WTC11 (cell line): Measurements from ENCODE around the gene ANO3. TPM values are rescaled to one million over a fixed set of nuclear protein-coding genes. Genes with fewer than 3 reads are reported as not detected.

ENCODE experiments used
- ATAC-seq: fragments of 200-7000 bp; cut with Tn5 transposase; 2 replicates; pipeline ENCODE4 v1.10.0; 2021; ENCODE audit warnings: mild to moderate bottlenecking, moderate library complexity
- CTCF ChIA-PET: fragments of 300-600 bp; sonication (Branson Sonifier 250); formaldehyde crosslinking; loops from one replicate; lab custom pipeline; 2021; ENCODE audit warnings: antibody characterized with exemption; lab: Charles Lee
- POLR2A ChIA-PET: fragments of 350-600 bp; sonication (Branson Sonifier 250); formaldehyde crosslinking; loops from one replicate; lab custom pipeline; 2021; ENCODE audit warnings: antibody characterized with exemption; lab: Charles Lee
- DNase-seq: peaks from one replicate; pipeline ENCODE4 v3.0.0; 2021; ENCODE audit warnings: low spot score
- H3K27ac Mint-ChIP-seq: 2 replicates; pipeline ENCODE4 v1.8.0; 2021; ENCODE audit warnings: mixed read lengths
- H3K27me3 Mint-ChIP-seq: 2 replicates; pipeline ENCODE4 v1.8.0; 2021; ENCODE audit warnings: low read depth, mild to moderate bottlenecking, moderate library complexity, mixed read lengths
- H3K36me3 Mint-ChIP-seq: 2 replicates; pipeline ENCODE4 v1.8.0; 2021; ENCODE audit warnings: mixed read lengths
- H3K4me1 Mint-ChIP-seq: 2 replicates; pipeline ENCODE4 v1.8.0; 2022; ENCODE audit warnings: mixed read lengths
- H3K4me3 Mint-ChIP-seq: 2 replicates; pipeline ENCODE4 v1.8.0; 2021; ENCODE audit warnings: mild to moderate bottlenecking, moderate library complexity, mixed read lengths
- H3K9me3 Mint-ChIP-seq: 2 replicates; pipeline ENCODE4 v1.8.0; 2021; ENCODE audit warnings: mixed read lengths
- JAZF1 ChIP-seq: fragments of 250-450 bp; sonication (Bioruptor Pico); IDR thresholded peaks from 2 replicates; pipeline ENCODE4 v1.9.0; 2021; ENCODE audit warnings: moderate library complexity, mild to moderate bottlenecking, inconsistent platforms
- MYBL2 ChIP-seq: sonication (generic); formaldehyde crosslinking; IDR thresholded peaks from 2 replicates; pipeline ENCODE4 v1.8.1; 2023; ENCODE audit warnings: mild to moderate bottlenecking, moderate library complexity, missing genetic modification reagents
- NFYB ChIP-seq: sonication (generic); formaldehyde crosslinking; conservative IDR thresholded peaks from 2 replicates; pipeline ENCODE4 v1.8.0; 2022; ENCODE audit warnings: low read depth, missing genetic modification reagents
- TEAD1 ChIP-seq: sonication (generic); formaldehyde crosslinking; IDR thresholded peaks from 2 replicates; pipeline ENCODE4 v1.8.0; 2022; ENCODE audit warnings: mild to moderate bottlenecking, missing genetic modification reagents
- TP53 ChIP-seq: sonication (generic); formaldehyde crosslinking; IDR thresholded peaks from 2 replicates; pipeline ENCODE4 v1.8.1; 2023; ENCODE audit warnings: mild to moderate bottlenecking, missing genetic modification reagents
- ZBTB21 ChIP-seq: sonication (generic); formaldehyde crosslinking; IDR thresholded peaks from 2 replicates; pipeline ENCODE4 v1.8.1; 2023; ENCODE audit warnings: mild to moderate bottlenecking, missing genetic modification reagents, borderline replicate concordance
- ZNF317 ChIP-seq: sonication (generic); formaldehyde crosslinking; IDR thresholded peaks from 2 replicates; pipeline ENCODE4 v1.8.1; 2023; ENCODE audit warnings: low read depth, mild to moderate bottlenecking, moderate library complexity, missing genetic modification reagents, borderline replicate concordance
- ZNF423 ChIP-seq: fragments of 250-450 bp; sonication (Bioruptor Pico); IDR thresholded peaks from 2 replicates; pipeline ENCODE4 v2.1.2; 2022; ENCODE audit warnings: mild to moderate bottlenecking, moderate library complexity
- total RNA-seq: library from RNA; stranded (reverse); gene quantifications from 3 replicates; pipeline ENCODE4 v1.2.3, GENCODE V29; 2021
- TF ChIP-seq, protein P1 (sequence below): fragments of 250-450 bp; sonication (Bioruptor Pico); IDR thresholded peaks from 2 replicates; pipeline ENCODE4 v1.9.0; 2021; ENCODE audit warnings: mild to moderate bottlenecking, borderline replicate concordance
- TF ChIP-seq, protein P2 (sequence below): sonication (generic); formaldehyde crosslinking; conservative IDR thresholded peaks from 2 replicates; pipeline ENCODE4 v1.8.1; 2022; ENCODE audit warnings: mild to moderate bottlenecking, missing genetic modification reagents
- TF ChIP-seq, protein P3 (sequence below): sonication (generic); formaldehyde crosslinking; IDR thresholded peaks from 2 replicates; pipeline ENCODE4 v1.8.0; 2022; ENCODE audit warnings: mild to moderate bottlenecking, missing genetic modification reagents
- TF ChIP-seq, protein P4 (sequence below): fragments of 200-600 bp; IDR thresholded peaks from 2 replicates; pipeline ENCODE4 v1.8.0; 2022; ENCODE audit warnings: antibody characterized with exemption
- TF ChIP-seq, protein P5 (sequence below): sonication (generic); formaldehyde crosslinking; IDR thresholded peaks from 2 replicates; pipeline ENCODE4 v1.8.0; 2023; ENCODE audit warnings: mild to moderate bottlenecking, missing genetic modification reagents
- TF ChIP-seq, protein P6 (sequence below): sonication (generic); formaldehyde crosslinking; IDR thresholded peaks from 2 replicates; pipeline ENCODE4 v1.8.0; 2022; ENCODE audit warnings: mild to moderate bottlenecking, missing genetic modification reagents

ANO3 gene
- total RNA-seq, 1 experiment from 2014 or later: 0.11 TPM

DNA sequence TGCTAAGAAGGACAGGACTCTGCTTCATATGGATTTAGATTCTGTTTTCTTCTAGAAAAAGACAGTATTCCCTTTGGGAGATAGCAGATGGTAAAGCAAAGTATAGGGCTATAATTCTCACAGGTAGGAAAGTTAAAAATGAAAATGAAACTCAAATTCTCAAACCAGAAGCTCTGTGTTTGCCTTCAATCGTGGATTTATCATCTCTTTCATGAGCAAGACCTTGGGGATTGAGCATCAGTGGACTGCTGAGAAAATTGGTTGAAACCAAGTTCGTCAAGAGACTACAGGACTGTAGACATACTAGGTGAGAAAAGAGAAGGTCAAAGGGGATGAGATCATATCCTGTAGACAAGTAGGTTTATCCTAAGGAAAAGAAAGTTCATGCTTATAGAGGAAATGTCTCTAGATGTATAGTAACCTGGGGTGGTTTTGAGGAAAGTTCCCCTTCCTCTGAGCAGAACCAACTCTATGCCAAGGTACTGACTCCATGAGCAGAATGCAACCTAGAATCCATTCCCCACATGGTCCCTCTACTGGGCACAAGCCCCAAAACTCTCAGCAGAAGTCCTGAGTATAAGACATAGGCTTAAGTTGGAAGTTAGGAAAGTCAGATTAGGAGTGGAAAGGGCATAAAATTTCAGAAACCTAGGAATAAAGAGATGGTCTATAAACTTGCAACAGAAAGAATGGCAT, 343.5 kb downstream of the ANO3 start (continued):
- TF ChIP-seq JAZF1 (CRISPR knock-in tag): no peak
- TF ChIP-seq, protein P1, sequence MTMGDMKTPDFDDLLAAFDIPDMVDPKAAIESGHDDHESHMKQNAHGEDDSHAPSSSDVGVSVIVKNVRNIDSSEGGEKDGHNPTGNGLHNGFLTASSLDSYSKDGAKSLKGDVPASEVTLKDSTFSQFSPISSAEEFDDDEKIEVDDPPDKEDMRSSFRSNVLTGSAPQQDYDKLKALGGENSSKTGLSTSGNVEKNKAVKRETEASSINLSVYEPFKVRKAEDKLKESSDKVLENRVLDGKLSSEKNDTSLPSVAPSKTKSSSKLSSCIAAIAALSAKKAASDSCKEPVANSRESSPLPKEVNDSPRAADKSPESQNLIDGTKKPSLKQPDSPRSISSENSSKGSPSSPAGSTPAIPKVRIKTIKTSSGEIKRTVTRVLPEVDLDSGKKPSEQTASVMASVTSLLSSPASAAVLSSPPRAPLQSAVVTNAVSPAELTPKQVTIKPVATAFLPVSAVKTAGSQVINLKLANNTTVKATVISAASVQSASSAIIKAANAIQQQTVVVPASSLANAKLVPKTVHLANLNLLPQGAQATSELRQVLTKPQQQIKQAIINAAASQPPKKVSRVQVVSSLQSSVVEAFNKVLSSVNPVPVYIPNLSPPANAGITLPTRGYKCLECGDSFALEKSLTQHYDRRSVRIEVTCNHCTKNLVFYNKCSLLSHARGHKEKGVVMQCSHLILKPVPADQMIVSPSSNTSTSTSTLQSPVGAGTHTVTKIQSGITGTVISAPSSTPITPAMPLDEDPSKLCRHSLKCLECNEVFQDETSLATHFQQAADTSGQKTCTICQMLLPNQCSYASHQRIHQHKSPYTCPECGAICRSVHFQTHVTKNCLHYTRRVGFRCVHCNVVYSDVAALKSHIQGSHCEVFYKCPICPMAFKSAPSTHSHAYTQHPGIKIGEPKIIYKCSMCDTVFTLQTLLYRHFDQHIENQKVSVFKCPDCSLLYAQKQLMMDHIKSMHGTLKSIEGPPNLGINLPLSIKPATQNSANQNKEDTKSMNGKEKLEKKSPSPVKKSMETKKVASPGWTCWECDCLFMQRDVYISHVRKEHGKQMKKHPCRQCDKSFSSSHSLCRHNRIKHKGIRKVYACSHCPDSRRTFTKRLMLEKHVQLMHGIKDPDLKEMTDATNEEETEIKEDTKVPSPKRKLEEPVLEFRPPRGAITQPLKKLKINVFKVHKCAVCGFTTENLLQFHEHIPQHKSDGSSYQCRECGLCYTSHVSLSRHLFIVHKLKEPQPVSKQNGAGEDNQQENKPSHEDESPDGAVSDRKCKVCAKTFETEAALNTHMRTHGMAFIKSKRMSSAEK (CRISPR knock-in tag): no peak
- TF ChIP-seq, protein P2, sequence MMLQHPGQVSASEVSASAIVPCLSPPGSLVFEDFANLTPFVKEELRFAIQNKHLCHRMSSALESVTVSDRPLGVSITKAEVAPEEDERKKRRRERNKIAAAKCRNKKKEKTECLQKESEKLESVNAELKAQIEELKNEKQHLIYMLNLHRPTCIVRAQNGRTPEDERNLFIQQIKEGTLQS (CRISPR knock-in tag): no peak
- no peak for TF ChIP-seq MYBL2 (CRISPR knock-in tag)

DNA sequence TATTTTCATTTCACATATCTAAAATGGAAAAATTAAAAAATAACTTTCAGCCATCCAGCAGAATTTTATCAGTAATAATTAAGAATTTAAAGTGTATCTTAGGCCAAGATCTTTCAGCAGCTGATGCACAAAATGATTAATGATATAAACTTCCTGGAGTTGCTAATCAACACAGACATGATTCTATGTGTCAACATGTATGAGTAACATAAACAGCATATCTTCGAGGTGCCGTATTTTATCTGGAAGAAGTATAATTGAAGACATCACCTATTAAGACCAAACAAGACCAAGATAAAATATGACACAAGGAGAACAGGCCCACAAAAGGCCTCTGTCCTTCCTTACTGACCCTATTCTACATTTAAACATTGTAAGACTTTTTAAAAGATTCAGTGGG, 344.7 kb downstream of the ANO3 start:
- H3K4me1 Mint-ChIP-seq: no peaks in the 10 kb centered on the region
- CTCF ChIA-PET: no interaction called here
- TF ChIP-seq, protein P3, sequence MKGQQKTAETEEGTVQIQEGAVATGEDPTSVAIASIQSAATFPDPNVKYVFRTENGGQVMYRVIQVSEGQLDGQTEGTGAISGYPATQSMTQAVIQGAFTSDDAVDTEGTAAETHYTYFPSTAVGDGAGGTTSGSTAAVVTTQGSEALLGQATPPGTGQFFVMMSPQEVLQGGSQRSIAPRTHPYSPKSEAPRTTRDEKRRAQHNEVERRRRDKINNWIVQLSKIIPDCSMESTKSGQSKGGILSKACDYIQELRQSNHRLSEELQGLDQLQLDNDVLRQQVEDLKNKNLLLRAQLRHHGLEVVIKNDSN: no peak
- TF ChIP-seq ZNF317 (no peak), TEAD1 (CRISPR knock-in tag) (no peak), NFYB (no peak), TP53 (CRISPR knock-in tag) (no peak), ZNF423 (CRISPR knock-in tag) (no peak), ZBTB21 (CRISPR knock-in tag) (no peak)
- TF ChIP-seq, protein P4, sequence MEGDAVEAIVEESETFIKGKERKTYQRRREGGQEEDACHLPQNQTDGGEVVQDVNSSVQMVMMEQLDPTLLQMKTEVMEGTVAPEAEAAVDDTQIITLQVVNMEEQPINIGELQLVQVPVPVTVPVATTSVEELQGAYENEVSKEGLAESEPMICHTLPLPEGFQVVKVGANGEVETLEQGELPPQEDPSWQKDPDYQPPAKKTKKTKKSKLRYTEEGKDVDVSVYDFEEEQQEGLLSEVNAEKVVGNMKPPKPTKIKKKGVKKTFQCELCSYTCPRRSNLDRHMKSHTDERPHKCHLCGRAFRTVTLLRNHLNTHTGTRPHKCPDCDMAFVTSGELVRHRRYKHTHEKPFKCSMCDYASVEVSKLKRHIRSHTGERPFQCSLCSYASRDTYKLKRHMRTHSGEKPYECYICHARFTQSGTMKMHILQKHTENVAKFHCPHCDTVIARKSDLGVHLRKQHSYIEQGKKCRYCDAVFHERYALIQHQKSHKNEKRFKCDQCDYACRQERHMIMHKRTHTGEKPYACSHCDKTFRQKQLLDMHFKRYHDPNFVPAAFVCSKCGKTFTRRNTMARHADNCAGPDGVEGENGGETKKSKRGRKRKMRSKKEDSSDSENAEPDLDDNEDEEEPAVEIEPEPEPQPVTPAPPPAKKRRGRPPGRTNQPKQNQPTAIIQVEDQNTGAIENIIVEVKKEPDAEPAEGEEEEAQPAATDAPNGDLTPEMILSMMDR: no peak
- TF ChIP-seq, protein P5, sequence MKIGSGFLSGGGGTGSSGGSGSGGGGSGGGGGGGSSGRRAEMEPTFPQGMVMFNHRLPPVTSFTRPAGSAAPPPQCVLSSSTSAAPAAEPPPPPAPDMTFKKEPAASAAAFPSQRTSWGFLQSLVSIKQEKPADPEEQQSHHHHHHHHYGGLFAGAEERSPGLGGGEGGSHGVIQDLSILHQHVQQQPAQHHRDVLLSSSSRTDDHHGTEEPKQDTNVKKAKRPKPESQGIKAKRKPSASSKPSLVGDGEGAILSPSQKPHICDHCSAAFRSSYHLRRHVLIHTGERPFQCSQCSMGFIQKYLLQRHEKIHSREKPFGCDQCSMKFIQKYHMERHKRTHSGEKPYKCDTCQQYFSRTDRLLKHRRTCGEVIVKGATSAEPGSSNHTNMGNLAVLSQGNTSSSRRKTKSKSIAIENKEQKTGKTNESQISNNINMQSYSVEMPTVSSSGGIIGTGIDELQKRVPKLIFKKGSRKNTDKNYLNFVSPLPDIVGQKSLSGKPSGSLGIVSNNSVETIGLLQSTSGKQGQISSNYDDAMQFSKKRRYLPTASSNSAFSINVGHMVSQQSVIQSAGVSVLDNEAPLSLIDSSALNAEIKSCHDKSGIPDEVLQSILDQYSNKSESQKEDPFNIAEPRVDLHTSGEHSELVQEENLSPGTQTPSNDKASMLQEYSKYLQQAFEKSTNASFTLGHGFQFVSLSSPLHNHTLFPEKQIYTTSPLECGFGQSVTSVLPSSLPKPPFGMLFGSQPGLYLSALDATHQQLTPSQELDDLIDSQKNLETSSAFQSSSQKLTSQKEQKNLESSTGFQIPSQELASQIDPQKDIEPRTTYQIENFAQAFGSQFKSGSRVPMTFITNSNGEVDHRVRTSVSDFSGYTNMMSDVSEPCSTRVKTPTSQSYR: no peak
- TF ChIP-seq, protein P6, sequence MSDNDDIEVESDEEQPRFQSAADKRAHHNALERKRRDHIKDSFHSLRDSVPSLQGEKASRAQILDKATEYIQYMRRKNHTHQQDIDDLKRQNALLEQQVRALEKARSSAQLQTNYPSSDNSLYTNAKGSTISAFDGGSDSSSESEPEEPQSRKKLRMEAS (CRISPR knock-in tag): no peak
- no peaks in the 10 kb centered on the region for H3K9me3 Mint-ChIP-seq
- no peak for DNase-seq
- no peaks in the 10 kb centered on the region for H3K27me3 Mint-ChIP-seq
- no peak overlapping the region for H3K27ac Mint-ChIP-seq
- POLR2A ChIA-PET: interaction anchor here (0.7 kb wide), 1 partner anchor 232 kb away, joined by 5 read pairs; no protein-coding TSS in a partner anchor
- no peak for ATAC-seq
- no peaks in the 10 kb centered on the region for H3K36me3 Mint-ChIP-seq
- no peak overlapping the region for H3K4me3 Mint-ChIP-seq
